Right lung (tissue), 10 donors: ENCODE measurements around the gene PRR9. TPM values are rescaled to one million over a fixed set of nuclear protein-coding genes. Genes with fewer than 3 reads are reported as not detected.
"Not testable (repeated sequence)": the region's sequence is repeated elsewhere in the genome, so short reads cannot be mapped to it uniquely, and the experiment has no call there.

ENCODE experiments used
- DNase-seq, 2 donors: peaks; one replicate each; pipeline ENCODE4 v3.0.0-alpha.2; 2013
- long read RNA-seq, 8 donors: transcript quantifications; one replicate each; lab custom pipeline, GENCODE V29; 2026
- polyA plus RNA-seq, 5 donors: library from polyadenylated mRNA; unstranded; fragments of 120-200 nt; gene quantifications; one replicate each; pipeline versions ENCODE4 v1.2.1 to v1.2.3, GENCODE V29; 2013; ENCODE audit warnings: inconsistent platforms in 1 of 5, low replicate concordance in 1 of 5; ENCODE audit not compliant: insufficient read length in 5 of 5, insufficient read depth in 1 of 5

The PRR9 gene, protein sequence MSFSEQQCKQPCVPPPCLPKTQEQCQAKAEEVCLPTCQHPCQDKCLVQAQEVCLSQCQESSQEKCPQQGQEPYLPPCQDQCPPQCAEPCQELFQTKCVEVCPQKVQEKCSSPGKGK
- not detected for polyA plus RNA-seq
- long read RNA-seq, donor 1, result 0 reads
- long read RNA-seq, donor 2, result 0 reads
- long read RNA-seq, donor 3, result 0 reads
- long read RNA-seq, donor 4, result 0 reads
- long read RNA-seq, donor 5, result 0 reads
- long read RNA-seq, donor 6, result 0 reads
- long read RNA-seq, donor 7, result 0 reads
- long read RNA-seq, donor 8, result 0 reads

DNA sequence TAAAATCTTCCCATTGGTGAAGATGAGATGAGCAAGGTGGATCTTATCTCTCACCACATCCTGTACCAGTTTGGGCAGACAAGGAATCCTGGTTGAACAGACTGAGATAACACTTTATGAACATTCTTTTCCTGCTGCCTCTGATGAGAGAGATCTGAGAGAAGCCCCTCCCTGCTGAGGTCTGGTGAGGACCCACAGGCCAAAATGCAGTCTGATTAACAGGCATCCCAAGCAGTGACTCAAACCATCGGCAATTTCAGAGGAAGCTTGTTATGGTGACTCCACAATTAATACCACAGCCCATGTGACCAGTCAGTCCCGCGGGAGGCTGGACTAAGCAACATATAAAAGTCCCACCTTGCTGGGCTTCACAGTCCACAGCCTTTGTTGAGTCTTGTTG is at the start of gene PRR9:
Gene PRR9 (plus strand): TSS at position 373 of the 400 bp plus-strand sequence. CDS start 561 bp downstream, outside the sequence.
- DNase-seq, result no peak

DNA sequence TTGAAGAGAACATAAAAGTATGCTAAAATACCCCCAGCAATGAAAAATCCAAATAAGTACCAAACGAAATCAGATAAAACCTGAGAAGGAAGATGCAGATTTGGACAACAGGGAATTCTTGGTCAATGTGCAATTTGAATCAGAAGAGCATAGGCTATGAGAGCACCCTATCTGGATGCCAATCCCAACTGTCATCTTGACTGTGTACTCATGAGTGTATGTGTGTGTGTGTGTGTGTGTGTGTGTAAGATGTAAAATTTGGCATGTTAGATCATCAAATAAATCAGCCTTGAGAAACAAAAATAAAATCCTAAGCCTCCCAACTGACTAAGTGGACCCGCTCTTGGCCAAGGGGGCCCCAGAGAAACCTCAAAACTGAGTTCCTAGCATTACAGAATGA is 48.7 kb upstream of the PRR9 start:
- DNase-seq, result no peak

DNA sequence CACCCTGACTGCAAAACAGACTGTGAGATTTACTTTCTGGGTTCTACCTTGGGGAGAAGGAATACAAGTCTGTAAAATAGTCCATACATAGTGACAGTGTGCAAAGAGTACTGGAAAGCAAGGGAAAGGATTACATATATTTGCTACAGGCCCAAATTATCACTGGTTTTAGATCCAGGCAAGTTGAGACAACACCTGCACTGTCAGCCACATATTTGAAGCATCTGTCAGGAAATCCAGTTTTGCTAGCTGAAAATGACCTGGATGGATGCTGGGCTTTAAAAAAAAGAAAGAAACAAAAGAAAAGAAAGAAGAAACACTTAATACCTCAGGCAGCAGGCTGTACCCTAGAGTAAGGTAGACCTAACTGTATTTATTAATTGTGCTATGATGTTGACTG is 42.8 kb upstream of the PRR9 start:
- DNase-seq, result no peak

DNA sequence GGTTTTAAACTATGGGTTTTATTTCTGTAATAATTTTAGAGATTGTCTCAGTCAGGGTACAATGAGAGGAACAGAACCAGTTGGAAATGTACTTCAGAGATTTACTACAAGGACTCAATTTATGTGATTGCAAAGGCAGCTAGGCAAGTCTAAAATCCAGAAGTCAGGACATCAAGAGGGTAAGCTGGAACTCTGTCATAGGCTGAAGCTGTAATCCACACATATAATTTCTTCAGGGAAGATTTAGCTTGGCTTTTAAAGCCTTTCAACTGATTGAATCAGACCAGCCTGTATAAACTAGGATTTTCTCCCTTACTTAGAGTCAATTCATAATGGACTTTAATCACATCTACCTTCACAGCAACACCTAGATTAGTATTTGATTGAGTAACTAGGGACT is 38.5 kb upstream of the PRR9 start:
- no peak for DNase-seq

DNA sequence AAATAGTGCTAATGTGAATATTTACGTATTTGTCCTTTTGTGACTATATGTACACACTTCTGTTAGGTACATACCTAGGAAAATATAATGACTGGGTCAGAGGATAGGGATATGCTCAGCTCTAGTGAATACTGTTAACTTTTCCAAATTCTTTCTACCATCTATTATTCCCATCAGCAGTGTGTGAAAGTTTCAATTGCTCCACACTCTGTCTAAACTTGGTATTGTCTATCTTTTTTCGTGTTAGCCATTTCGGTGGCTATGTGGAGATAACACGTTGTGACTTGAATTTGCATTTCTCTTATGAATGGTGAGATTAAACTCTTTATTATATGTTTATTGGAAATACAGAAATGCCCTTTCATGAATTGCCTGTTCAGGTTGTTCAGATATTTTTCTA is 36.8 kb upstream of the PRR9 start:
- DNase-seq, result no peak

DNA sequence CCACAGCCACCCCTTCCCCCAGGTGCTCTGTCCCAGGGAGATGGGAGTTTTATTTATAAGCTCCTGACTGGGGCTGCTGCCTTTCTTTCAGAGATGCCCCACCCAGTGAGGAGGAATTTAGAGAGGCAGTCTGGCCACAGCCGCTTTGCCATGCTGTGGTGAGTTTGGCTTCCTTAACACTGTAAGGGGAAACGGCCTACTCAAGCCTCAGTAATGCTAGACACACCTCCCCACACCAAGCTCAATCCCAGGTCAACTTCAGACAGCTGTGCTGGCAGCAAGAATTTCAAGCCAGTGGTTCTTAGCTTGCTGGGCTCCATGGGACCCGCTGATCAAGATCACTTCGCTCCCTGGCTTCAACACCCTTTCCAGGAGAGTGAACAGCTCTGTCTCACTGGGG is 29.1 kb upstream of the PRR9 start:
- DNase-seq, result not testable (repeated sequence)

DNA sequence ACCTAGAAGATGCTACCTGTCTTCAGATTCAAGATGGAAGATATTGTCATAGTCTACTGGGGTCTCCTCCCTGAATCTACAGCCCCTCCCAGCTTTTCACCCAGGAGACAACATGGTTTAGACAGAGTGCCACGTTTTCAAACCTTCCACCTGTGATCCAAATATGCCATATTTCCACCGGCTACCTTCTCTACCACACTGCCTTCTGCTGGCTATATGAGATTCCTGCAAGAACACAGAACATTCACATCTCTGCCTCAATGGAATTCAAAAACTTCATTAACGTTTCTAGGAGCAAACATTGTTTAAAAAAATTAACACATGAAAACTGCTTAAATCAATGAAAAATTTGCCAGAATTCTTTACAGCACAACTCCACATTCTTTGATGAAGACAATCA is 27.0 kb upstream of the PRR9 start:
- no peak for DNase-seq

DNA sequence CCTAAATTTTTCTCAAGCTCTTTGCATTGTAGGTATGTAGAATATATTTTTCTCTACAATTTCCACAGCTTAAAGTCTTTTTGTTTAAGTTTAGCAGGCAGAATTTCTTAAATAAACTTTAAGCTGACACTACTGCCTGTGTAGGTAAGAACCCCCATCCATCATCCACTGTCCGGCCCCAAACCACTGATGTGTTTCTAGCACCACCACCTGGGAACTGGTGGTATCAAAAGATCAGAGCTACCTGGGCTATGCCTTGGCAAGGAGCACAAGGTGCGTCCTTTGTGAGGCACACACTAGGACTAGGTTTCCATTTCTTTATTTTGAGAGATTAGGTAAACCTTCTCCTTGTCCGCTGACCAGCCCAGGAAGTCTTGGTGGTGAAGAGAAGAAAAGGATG is 24.7 kb upstream of the PRR9 start:
- no peak for DNase-seq

DNA sequence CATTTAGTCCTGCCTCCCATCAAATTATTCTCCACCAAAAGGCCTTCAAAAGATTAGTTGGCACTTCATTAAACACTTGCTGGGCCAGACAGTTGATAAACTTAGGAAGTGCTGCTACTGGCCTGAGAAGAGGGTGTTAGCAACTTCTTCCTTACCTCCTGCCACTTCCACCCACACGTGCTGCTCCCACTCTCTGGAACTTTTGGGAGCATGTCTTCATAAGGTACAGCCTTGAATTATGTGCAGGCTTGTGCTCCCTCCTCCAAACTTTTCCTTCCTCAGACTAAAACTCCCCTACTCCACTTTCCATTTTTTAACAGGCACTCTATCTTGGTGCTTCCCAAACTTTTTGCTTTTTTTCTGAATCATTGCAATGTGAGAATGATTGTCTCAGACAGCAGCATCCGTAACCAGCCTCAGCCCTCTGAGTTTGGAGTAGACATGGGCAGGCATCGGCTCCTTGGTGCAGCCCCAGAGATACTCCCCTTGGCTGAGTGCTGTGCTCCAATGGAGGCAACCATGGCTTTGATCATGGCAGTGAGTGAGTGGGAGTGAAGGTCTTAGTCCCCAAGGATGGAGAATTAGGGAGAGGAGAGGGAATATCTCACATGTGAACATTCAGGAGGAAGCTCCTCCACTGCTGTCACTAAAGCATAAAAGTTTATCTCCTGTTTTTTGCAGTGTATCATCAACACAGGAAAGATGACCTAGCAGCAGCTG is 22.9 kb upstream of the PRR9 start:
- no peak for DNase-seq

DNA sequence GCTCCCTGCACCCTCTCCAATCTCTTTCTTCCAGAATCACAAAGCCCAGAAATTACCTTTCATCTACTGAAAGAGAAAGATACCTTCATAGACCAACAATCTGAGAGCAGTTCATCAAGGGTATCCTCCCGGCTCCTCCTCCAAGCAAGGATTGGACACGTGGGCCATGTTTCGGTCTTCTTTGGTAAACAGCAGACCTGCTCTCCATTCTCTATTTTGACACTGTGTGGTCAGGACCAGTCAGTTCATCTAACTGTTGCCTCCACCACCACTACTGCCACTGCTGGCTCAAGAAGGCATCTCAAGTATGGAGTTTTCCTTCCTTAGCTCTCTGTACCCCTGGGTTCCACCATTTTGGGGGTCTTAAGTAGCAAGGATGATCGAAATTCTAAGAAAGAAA is 22.2 kb upstream of the PRR9 start:
- DNase-seq, result no peak

DNA sequence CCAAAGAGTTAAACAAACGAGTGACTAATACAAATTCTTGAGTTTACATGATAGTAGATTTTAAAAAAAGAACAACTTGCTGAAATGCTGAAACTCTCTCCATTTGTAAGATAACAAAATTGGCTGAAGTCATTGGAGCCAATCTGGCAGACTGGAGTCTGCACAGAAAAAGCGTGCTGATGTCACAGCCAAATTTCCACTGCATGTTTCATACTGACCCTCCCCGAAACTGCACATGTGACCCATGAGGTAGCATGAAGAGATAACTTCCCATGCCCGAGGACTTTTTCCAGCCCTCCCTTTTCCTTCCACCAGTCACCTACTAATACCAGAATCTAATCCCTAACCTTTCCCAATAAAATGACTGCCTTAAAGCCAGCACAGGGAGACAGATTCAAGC is 15.4 kb upstream of the PRR9 start:
- DNase-seq, result no peak

DNA sequence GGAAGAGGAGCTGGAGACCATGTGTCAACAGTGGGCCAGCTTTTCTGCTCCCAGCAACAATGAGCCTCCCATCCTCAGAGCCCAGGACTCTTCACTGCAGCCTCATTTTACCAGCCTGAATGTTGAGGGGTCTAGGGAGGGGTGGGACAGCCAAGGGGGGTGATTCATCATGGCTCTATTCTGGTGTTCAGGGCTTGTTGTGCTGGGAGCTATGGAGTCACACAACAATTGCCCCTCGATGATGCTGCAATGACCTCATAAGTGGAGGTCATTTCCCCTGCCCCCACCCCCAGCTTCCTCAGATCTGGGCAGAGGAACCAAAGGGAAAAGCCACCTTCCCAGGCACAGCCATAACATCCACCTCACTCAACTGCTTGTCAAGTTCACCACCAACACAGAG is 14.3 kb upstream of the PRR9 start, which contains the start of gene LELP1:
Gene LELP1 (plus strand): TSS at position 301 of the 400 bp plus-strand sequence. CDS start 1,278 bp downstream, outside the sequence.
- no peak for DNase-seq

DNA sequence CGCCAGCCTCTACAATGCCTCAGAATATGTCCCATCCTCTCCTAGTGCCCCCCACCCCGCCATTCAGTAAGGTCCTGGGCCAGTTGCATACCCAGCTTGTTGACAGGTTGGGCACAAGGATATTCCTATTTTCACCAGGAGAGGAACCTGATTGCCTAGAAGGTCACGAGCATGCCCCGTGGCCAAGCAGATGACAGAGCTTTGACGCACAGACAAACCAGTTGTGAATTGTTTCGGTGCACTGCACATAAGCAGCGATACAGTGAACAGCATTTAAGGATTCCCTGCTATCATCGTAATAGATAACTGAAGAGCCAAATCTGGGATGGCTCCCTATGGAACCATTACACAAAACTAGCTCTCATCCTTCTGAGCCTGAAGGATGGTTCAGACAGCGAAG is 10.8 kb upstream of the PRR9 start:
- DNase-seq, result no peak

DNA sequence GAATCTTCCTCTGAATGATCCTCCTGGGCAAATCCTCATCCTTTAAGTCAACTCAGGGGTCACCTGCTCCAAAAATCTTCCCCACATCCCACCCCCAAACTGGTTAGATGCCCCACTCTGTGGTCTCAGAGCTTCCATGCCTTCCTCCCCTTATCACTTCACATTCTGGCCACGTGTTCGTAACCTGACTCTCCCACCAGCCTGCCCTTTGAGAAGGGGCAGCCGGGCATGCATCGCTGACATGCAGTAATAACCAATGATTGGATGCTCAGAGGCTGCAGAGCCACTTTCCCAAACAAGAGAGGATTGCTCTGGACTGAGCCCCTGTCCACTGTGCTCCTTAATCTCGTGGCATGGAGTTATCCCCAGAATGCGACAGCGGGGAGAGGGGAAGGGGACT is 7.2 kb upstream of the PRR9 start:
- DNase-seq, result no peak

DNA sequence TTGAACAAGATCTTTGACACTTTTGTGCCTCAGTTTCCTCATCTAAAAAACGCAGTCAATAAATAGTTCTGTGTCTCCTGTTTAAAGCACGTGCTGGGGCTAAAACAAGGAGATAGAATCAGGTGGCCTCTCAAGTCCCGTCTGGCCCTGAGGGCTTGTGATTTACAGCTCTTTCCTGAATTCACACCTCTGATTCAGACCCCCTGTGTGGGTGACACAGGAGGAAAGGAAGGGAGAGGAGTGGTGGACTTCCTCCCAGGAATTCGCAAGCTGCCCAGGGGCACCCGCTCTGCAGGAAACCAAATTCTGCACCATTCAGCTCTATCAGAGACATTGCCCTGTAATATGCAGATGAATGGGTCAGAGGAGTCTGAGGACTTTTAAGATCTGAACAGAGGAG is 5.2 kb upstream of the PRR9 start:
- DNase-seq, result no peak

DNA sequence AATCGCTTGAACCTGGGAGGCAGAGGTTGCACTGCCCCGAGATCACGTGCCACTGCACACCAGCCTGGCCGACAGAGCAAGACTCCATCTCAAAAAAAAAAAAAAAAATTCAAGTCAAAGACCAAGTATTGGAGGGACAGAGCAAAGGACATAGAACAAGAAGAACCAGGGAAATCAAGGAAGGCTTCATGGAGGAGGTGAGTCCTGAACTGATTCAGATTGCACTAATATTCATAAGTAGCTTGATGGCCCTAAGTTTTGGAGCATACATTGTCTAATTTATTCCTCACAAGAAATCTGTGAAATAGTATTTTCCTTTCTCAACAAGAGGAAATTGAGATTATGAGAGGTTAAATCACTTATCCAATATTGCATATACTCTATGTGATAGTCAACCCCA is 3.9 kb upstream of the PRR9 start:
- DNase-seq, result no peak

DNA sequence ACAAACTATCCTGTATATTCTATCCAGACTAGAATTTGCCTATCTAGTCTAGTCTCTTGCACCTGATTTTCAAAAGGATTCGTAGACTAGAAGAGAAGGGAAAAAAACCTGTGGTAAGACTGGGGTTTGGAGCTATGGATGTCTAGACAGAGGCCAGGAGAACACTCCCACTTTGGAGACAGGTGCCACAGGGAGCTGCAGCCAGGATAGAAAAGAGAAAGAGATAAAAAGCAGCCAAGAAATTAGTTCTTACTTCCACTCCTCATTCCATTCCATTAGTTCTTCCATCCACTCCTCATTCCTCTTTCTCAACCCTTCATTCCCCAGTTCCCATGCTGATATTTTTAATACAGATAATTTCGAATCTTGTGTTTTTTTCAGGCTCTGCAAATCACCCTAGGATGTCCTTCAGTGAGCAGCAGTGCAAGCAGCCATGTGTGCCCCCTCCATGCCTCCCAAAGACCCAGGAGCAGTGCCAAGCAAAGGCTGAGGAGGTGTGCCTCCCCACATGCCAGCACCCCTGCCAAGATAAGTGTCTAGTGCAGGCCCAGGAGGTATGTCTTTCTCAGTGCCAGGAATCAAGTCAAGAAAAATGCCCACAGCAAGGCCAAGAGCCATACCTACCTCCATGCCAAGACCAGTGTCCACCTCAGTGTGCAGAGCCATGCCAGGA is 496 bp downstream of the PRR9 start:
- no peak for DNase-seq

DNA sequence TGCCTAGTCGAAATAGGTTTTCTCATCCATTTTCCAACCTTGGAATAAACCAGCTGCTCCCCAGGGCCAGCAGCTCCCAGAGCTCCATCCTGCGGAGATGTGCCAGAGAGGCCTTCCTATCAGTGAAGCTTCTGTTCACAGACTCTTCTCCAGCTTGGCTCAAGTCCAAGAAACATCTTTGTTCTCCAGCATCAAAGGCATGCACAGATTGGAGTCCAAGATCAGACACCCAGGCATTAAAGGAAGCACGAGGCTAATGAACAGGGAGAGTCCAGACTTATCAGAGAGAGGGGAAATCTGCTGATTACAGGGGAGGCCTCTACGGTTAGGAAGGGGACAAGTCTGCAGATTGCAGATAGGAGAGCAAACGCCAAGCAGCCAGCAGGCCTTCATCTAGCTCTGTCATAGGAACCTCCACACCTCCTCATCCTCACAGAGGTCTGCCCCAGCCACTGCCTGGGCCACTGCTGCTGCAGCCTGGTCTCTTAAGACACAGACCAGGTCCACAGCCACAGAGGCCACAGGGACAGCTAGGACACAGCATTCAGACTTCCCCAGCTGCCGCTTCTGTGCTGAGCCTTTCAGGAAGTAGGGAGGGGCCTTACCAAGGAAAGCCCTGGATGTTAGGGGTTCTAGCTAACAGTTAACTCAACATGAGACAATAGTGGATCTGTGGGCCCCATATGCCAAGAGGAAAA is 3.4 kb downstream of the PRR9 start:
- no peak for DNase-seq

DNA sequence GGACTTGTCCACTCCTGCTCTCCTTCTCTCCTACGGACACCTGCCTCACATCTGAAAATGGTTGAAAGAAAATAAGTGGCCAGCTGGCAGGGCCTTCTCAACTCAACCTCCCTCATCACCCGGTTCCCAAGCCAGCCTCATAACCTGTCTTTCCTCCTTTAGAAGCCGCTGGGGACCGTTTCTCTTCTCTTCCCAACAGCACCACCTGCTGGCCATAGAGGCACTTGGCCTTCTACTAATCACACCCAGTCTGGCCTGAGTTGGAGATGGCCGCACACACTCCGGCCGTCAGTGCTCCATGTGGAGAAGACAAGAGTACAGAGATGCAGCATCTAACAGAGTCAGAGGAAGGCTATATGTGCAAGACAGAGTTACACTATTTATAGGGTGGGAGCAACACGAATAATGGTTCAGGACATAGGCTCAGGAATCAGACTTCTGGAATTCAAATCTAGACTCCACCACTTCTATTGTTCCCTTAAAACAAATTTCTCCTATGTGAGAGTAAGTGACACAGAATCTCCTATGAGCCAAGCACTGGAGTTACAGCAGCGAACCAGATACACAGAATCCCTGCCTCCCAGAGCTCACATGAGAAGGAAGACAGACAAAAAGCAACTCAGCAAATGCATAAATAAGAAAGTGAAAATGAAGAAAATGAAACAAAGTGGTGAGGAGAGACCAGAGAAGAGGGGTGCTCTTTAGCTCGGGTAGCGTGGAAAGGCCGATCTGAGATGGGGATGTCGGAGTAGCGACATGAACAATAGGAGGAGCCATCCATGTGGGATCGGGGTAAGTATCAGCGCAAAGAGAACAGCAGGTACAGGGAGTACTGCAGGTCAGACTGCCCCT is 5.9 kb downstream of the PRR9 start:
- DNase-seq, result peak; percentile 10 to 23

DNA sequence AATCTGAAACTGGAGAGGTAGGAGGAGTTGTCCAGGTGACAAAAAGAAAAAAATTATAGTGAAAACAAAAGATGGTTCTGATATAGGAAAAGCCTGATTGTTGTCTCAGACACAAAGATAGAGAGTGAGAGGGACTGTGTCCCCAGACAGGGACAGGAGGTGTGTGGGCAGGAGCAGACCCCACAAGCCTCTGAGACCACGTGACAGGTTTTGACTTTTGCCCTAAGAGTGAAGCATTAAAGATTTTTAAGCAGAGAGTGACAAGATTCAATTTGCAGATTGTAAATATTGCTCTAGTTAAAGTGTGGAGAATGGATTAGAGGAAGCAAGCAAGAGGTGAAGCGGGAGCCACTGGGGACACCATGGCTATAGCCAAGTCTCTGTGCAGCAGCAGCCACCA is 10.4 kb downstream of the PRR9 start:
- DNase-seq, result no peak

DNA sequence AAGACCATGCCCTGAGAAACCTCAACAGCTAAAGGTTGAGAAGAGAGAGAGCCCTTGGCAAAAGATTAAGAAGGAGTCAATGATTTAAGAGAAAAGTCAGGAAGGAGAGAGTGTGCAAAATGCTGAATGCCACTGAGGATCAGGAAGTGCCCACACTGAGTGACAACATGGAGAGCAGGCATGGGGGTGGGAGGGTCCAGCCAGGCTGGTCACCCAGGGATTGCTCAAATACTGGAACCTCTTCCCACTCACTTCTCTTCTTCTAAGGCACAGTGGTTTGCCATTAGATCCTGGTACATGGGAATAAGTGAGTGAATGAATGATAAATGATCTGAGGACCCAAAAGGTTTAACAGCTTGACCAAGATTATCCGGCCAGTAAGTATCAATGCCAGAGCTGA is 11.1 kb downstream of the PRR9 start:
- DNase-seq, result no peak
